Measurements from ENCODE around the gene SPEG.

The SPEG gene

DNA sequence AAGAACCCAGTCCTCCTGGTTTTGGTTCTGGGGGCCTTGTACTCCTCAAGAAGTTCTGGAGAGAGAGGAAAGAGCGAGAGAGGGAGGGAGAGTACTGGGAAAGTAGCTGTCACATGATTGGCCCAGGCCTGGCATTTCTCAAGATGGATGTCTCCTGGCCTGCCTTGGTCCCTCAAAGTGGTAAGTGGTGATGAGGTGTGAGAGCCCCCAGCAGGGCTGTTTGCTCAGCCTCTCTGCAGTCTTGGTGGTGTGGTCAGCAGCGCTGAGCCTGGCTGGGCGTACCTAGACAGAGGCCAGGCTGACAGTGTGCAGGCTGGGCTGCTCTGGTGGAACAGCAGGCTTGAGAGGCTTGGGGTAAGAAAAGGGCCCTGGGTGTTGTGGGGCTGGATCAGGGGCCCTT, 2.5 kb downstream of the SPEG start:
- Histone ChIP-seq H3K4me2 (ENCODE audit: low read length) (no peak overlapping the region), H3K27me3 (ENCODE audit: low read depth, low read length) (peaks cover 11% of the 10 kb centered on the region), H3K4me1 (ENCODE audit: low read length) (no peaks in the 10 kb centered on the region), H3K4me3 (ENCODE audit: low read length) (no peak overlapping the region), H3K27ac (ENCODE audit: low read length) (no peak overlapping the region), H3K9ac (ENCODE audit: low read length) (no peak overlapping the region), H3K9me3 (ENCODE audit: insufficient read depth, low read length) (no peaks in the 10 kb centered on the region), H3K36me3 (replicated peaks; ENCODE audit: low read depth, low read length) (no peaks in the 10 kb centered on the region), H3K79me2 (ENCODE audit: low read length) (no peaks in the 10 kb centered on the region), H2AFZ (ENCODE audit: low read depth, low read length) (no peak overlapping the region), H4K20me1 (ENCODE audit: insufficient read depth, low read length) (no peaks in the 10 kb centered on the region)
- TF ChIP-seq CTCF (IDR thresholded peaks at IDR 0.05; ENCODE audit: low read depth, low read length) (no peak), EZH2phosphoT487 (IDR thresholded peaks at IDR 0.05; ENCODE audit: low read depth) (no peak)

- no peaks in the 10 kb centered on the region for H3K4me1 ChIP-seq (ENCODE audit: low read length)
- H3K9me3 ChIP-seq (ENCODE audit: insufficient read depth, low read length), result no peaks in the 10 kb centered on the region
- H3K4me3 ChIP-seq (ENCODE audit: low read length), result no peak overlapping the region
- H3K27me3 ChIP-seq (ENCODE audit: low read depth, low read length), result peaks cover 11% of the 10 kb centered on the region
- H3K36me3 ChIP-seq (replicated peaks; ENCODE audit: low read depth, low read length), result no peaks in the 10 kb centered on the region
- no peak overlapping the region for H3K27ac ChIP-seq (ENCODE audit: low read length)
- no peak overlapping the region for H2AFZ ChIP-seq (ENCODE audit: low read depth, low read length)
- H3K9ac ChIP-seq (ENCODE audit: low read length), result no peak overlapping the region
- H4K20me1 ChIP-seq (ENCODE audit: insufficient read depth, low read length), result no peaks in the 10 kb centered on the region
- H3K79me2 ChIP-seq (ENCODE audit: low read length), result no peaks in the 10 kb centered on the region
- H3K4me2 ChIP-seq (ENCODE audit: low read length), result no peak overlapping the region
- no peak for TF ChIP-seq CTCF (IDR thresholded peaks at IDR 0.05; ENCODE audit: low read depth, low read length)
These were observed 3.1 kb downstream of the SPEG start for GRCh38 chr2:219437690-219438206.

GRCh38 chr2:219438453-219438852, 3.8 kb downstream of the SPEG start:
- H3K27me3 ChIP-seq (ENCODE audit: low read depth, low read length), result peaks cover 11% of the 10 kb centered on the region
- no peak overlapping the region for H2AFZ ChIP-seq (ENCODE audit: low read depth, low read length)
- no peak overlapping the region for H3K4me3 ChIP-seq (ENCODE audit: low read length)
- no peak overlapping the region for H3K4me2 ChIP-seq (ENCODE audit: low read length)
- no peak for TF ChIP-seq CTCF (IDR thresholded peaks at IDR 0.05; ENCODE audit: low read depth, low read length)
- no peak for TF ChIP-seq EZH2phosphoT487 (IDR thresholded peaks at IDR 0.05; ENCODE audit: low read depth)
- H3K79me2 ChIP-seq (ENCODE audit: low read length), result no peaks in the 10 kb centered on the region
- no peaks in the 10 kb centered on the region for H4K20me1 ChIP-seq (ENCODE audit: insufficient read depth, low read length)
- no peak overlapping the region for H3K9ac ChIP-seq (ENCODE audit: low read length)
- H3K27ac ChIP-seq (ENCODE audit: low read length), result no peak overlapping the region
- H3K4me1 ChIP-seq (ENCODE audit: low read length), result no peaks in the 10 kb centered on the region
- no peaks in the 10 kb centered on the region for H3K36me3 ChIP-seq (replicated peaks; ENCODE audit: low read depth, low read length)
- no peaks in the 10 kb centered on the region for H3K9me3 ChIP-seq (ENCODE audit: insufficient read depth, low read length)

GRCh38 chr2:219439506-219439905, 4.9 kb downstream of the SPEG start:
- Histone ChIP-seq H3K9ac (ENCODE audit: low read length) (no peak overlapping the region), H3K4me3 (ENCODE audit: low read length) (no peak overlapping the region), H3K4me2 (ENCODE audit: low read length) (no peak overlapping the region), H3K9me3 (ENCODE audit: insufficient read depth, low read length) (no peaks in the 10 kb centered on the region), H2AFZ (ENCODE audit: low read depth, low read length) (no peak overlapping the region), H3K4me1 (ENCODE audit: low read length) (no peaks in the 10 kb centered on the region), H4K20me1 (ENCODE audit: insufficient read depth, low read length) (no peaks in the 10 kb centered on the region), H3K36me3 (replicated peaks; ENCODE audit: low read depth, low read length) (no peaks in the 10 kb centered on the region), H3K79me2 (ENCODE audit: low read length) (no peaks in the 10 kb centered on the region), H3K27ac (ENCODE audit: low read length) (no peak overlapping the region), H3K27me3 (ENCODE audit: low read depth, low read length) (peaks cover 11% of the 10 kb centered on the region)
- no peak for TF ChIP-seq CTCF (IDR thresholded peaks at IDR 0.05; ENCODE audit: low read depth, low read length)
- TF ChIP-seq EZH2phosphoT487 (IDR thresholded peaks at IDR 0.05; ENCODE audit: low read depth), result no peak

All from OCI-LY3 (cell line).